ENCODE data around the gene TMEM140. TPM values are rescaled to one million over a fixed set of nuclear protein-coding genes. Genes with fewer than 3 reads are reported as not detected.
"Not testable (repeated sequence)": the region's sequence is repeated elsewhere in the genome, so short reads cannot be mapped to it uniquely, and the experiment has no call there.

TMEM140 gene
- polyA plus RNA-seq, 3 donors = 23.8 to 27.2 (median 26.4) TPM

DNA sequence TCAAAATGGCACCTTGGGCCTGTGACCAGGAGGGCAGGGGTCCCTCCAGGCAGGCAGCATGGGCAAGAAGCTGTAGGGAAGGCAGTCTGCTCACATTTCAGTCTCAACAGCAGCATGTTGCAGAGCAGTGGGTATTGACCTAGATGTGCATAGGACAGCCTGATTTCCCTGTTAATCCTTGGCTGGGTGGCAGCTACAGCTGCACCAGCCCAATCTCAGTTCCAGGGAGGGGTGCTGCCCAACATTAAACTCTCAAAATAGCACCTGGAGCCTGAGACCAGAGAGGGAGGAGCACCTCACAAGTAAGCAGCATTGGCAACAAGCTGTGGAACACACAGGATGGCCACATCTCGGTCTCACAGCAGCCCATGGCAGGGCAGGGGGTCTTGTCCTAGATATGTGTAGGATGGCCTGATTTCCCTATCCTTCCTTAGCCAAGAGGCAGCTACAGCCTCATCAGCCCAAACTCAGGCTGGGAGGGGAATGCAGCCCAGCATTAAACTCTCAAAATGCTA is 10.3 kb downstream of the TMEM140 start:
- no peak for DNase-seq (ENCODE audit: low read depth in 3 of 3, low spot score in 2 of 3)

DNA sequence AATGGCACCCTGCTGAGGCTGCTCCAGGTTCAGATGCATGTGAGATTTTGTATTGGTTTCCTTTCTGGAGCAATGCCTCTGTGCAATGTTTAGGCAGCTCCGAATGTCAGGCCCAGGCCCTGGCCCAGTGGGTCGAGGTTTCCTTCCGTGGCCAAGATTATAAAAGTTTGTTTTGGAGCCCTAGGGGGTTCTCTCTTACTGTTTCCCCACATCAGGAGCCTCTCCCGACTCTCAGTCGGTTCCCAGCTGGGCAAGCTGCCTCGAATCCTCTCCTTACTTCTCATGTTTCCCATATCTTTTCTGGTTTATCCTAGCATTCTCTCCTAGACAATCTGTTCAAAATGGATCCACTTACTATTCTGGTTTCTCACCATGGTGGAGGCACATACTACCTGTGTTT is 11.0 kb downstream of the TMEM140 start:
- no peak for DNase-seq (ENCODE audit: low read depth in 3 of 3, low spot score in 2 of 3)

DNA sequence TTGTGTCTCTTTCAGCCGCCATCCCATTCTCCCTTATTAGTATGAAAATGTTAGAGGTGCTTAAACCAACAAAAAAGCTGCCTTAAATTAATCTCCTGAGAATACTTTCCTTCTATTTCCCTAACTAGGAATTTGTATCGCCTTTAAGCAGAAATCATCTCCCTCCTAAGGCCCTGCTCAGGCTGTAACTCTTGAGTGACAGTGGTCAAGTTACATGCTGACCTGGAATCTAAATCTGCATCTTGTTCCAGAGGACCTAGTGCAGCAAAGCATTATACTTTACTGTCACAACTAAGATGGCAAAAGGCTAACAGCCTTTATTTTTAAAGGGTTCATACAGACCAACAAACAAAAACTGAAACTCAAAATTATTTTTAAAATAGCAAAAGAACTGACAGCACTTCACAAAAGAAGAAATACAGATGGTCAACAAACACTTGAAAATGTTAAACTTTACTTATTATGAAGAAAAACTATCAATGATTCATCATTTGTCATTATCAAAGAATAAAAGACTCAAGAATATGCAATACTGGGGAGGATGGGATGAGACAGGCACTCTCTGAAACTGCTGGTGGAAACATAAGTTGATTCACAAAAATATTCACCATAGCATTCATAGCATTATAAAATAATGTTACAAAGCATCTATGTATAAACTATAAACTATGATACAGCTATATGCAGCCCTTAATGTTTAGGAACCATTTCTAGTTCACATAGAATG is 11.7 kb downstream of the TMEM140 start:
- no peak for DNase-seq (ENCODE audit: low read depth in 3 of 3, low spot score in 2 of 3)

DNA sequence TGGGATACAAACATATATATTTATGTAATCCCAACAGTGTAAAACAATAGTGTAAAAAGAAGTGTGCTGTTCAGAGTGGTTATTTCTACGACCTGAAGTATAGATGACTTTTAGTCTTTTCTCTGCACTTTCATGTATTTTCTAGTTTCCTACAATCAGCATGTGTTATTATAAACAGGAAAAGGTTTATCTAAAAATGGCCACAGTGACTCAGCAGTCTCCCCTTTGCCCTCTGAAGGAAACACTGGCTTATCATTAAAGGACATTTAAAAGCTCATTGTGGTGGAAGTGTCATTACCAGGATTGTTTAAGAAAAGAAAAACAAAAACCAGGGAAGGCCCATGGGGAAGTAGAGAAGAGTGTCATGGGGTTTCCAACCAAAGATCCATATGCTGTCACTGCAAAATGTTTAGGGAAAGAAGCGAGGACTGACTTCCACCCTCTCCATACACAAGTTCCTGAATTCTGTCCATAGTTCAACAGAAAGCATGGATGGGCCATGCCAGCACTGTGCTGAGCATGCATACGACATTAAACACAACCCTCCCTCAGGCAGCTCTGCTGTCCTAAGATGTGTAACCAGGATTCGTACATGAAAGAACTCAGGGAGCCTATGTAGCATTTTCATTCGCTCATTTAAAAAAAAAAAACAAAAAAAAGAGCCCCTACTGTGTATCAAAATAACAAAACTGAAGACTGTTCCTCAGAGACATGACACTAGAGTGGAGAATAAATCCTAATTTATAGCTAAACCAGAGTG is 12.4 kb downstream of the TMEM140 start:
- no peak for DNase-seq (ENCODE audit: low read depth in 3 of 3, low spot score in 2 of 3)

DNA sequence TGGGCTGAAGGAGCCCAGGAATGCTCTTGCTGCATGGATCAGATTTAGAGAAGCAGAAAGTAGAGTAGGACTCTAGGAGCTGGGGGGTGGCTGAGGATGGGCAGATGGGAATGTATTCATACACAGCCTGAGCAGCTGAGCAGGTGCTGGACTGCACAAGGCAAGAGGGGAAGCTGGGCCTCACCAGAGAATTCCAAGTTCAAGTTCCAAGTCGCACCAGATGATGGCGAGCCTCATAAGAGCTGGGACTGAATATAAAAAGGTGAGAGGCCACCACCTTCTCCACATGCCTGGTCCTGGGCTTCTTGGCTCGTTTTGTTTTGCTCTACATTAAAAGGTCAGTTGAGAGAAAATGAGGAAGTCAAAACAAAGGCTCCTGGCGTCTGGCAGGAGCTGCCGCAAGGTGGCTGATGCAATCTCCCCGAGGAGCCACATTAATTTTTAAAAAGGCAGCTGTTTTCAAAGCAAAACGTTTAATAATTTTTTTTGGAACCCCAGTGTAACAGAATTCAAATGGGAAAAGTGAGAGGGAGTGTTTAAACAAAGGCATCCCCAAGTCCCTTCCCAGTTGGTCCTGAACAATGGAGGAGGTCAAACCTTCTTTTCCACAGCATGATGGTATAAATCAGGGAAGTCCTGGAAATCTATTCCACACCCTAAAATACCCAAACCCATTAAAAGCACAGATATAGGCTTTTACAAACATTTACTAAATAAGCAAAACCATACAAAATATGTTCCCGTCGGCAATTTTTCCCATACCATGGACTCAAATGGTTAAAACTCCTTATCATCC is 13.2 kb downstream of the TMEM140 start:
- DNase-seq (ENCODE audit: low read depth in 3 of 3, low spot score in 2 of 3) = no peak

DNA sequence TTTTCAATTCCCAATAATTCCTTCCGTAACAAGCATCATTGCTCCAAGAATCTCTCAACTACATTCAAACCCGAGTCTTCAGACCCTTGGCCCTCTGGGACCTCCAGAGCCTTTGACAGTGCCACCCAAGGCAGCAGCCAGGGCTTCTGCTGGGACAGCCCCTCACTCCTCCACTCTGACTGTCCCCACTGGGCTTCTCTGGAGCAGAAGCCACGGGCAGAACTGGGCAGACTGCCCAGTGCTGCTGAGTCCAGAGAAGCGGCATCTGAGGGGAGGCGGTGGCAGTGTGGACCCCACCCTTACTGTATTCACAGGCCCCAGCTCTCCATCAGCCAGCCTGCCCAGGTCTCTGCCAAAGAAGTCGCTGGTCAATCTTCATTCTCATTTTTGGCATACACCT is 13.8 kb downstream of the TMEM140 start:
- no peak for DNase-seq (ENCODE audit: low read depth in 3 of 3, low spot score in 2 of 3)

DNA sequence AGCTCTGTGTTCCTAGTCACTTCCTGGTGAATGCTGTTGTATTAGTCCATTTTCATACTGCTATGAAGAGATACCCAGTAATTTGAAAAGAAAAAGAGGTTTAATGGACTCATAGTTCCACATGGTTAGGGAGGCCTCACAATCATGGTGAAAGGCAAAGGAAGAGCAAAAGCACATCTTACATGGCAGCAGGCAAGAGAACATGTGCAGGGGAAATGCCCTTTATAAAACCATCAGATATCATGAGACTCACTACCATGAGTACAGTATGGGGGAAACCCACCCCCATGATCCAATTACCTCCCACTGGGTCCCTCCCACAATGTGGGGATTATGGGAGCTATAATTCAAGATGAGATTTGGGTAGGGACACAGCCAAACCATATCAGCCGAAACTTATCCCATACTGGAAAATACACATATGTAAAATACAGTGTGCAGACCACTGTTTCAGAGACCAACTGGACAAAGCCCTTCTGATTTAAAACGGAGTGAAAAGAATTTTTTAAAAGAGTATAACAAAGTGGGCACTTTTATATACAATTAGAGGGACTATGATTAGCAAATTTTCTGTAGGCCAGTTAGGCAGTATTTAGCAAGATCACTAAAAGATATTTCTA is 14.6 kb downstream of the TMEM140 start:
- DNase-seq (ENCODE audit: low read depth in 3 of 3, low spot score in 2 of 3) = no peak

DNA sequence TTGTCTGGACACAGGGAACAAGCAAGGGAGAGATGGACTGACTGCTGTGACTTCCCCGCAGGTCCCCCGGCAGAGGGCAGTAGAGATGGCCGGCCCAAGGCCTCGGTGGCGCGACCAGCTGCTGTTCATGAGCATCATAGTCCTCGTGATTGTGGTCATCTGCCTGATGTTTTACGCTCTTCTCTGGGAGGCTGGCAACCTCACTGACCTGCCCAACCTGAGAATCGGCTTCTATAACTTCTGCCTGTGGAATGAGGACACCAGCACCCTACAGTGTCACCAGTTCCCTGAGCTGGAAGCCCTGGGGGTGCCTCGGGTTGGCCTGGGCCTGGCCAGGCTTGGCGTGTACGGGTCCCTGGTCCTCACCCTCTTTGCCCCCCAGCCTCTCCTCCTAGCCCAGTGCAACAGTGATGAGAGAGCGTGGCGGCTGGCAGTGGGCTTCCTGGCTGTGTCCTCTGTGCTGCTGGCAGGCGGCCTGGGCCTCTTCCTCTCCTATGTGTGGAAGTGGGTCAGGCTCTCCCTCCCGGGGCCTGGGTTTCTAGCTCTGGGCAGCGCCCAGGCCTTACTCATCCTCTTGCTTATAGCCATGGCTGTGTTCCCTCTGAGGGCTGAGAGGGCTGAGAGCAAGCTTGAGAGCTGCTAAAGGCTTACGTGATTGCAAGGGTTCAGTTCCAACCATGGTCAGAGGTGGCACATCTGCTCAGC is 16.6 kb downstream of the TMEM140 start:
- no peak for DNase-seq (ENCODE audit: low read depth in 3 of 3, low spot score in 2 of 3)

DNA sequence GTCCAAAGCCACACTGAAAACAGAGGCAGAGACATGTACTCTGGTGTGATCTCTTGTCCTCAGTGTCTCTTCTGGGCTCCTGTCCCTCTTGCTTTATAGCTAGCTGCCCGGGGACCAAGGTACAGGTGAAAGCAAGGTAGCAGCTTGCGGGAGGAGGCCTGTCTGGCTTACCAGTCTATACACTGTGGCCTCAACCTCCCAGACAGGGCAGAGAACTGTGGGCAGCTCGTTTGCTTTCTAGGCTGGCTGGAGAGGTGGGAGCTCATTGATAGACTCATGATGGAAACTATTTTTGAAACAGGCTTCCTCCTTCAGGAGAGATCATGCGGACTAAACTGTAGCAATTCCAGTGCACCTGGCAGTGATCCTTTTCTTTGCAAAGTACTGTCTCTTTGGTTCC is 18.0 kb downstream of the TMEM140 start:
- no peak for DNase-seq (ENCODE audit: low read depth in 3 of 3, low spot score in 2 of 3)

DNA sequence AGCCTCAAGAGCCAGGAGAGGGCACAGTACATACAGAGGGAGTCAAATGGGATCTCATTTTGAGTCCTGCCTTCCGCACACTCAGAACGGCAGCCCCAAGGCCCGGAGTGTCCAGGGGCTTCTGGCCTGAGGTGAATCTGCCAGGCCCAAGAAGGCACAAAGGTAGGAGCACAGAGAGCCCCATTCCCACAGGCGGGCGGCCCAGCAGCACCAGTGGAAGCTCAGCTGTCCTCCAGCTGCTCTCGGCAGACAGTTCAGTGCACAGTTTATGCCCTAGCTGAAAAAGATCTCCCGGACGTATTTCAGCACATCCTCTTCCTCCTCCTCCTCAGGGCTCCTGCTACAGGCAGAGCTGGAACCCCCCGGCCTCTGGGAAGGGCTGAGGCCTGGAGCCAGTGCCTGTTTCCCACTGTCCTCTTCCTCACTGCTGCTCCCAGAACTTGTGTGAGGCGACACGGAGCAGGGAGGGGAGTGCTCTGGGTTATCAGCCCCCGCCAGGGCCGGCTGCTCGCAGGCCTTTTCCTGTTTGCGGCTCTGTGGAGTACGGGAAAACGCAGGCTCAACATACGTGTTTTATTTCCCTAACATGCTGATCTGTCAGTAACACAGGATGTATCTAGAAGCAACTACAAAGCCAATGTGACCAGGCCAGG is 18.6 kb downstream of the TMEM140 start:
- no peak for DNase-seq (ENCODE audit: low read depth in 3 of 3, low spot score in 2 of 3)

DNA sequence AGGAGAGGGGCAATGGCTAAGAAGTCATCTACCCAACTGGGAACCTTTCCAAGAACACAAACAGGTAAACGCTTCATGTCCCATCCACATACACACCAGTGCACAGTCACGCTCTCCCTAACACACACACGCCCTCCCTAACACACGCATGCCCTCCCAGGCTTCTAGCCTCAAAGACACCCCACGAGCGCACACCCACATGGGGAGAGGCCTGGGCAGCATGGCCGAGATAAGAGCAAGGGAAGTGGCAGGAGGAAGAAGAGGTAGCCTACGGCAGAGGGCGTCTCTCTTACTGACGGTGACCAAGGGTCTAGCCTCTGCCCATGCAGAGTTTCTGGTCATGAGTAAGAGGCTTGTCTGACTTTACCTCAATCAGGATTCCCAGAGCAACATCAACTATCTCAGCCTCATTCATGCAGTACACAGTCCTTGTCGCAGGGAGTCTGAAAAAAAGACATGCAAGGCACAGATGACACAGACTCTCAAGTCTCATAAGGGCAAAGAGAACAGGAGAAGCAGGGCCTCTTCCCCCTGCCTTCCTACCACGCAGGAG is 19.6 kb downstream of the TMEM140 start:
- DNase-seq (ENCODE audit: low read depth in 3 of 3, low spot score in 2 of 3) = no peak

DNA sequence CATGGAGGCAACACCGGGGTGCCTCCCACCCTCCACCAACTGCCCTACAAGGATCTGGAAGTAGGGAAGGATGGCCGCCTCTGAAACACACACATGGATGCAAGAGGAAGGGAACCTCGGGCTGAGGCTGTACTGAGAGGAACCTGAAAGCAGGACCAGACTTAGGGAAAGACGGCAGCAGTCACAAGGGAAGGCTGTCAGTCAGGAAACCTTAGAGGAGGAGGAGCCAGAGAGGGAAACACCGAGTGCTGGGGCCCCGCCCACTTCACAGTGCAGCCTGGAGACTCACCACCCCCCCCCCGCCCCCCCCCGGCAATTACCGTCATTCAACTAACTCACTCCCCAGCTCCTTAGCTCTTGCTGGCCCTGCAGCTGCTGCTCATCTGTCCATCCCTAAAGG is 20.1 kb downstream of the TMEM140 start:
- DNase-seq (ENCODE audit: low read depth in 3 of 3, low spot score in 2 of 3) = no peak

DNA sequence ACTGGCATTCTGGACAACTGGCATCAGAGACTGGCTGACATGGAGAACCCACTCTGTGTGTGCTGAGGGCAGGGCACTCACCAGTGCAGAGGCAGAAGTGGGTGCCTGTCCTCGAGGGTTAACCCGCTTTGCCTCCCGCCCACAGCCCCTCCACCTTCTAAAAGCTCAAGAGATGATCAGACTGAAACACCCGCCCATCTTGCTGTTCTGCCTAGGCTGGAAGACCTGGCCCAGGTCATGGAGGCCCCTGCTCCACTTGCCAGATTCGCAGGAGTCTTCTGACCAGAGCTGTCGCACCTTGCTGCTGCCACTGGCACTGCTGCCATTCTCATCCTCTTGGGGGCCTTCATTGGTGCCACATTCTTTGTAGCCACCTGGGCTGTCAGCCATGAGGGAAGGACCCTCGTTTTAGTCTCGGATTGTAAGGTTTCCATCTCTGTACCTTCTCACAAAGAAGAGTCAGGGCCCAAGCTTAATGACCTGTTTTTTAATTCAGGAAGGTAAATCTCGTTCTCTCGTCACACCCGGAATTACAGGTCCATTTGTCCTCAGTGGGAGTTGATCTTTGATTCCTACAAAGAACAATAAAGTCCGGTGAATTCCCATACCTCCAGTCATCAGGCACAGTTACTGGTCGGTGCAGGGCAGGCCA is 20.7 kb downstream of the TMEM140 start:
- DNase-seq (ENCODE audit: low read depth in 3 of 3, low spot score in 2 of 3) = no peak

DNA sequence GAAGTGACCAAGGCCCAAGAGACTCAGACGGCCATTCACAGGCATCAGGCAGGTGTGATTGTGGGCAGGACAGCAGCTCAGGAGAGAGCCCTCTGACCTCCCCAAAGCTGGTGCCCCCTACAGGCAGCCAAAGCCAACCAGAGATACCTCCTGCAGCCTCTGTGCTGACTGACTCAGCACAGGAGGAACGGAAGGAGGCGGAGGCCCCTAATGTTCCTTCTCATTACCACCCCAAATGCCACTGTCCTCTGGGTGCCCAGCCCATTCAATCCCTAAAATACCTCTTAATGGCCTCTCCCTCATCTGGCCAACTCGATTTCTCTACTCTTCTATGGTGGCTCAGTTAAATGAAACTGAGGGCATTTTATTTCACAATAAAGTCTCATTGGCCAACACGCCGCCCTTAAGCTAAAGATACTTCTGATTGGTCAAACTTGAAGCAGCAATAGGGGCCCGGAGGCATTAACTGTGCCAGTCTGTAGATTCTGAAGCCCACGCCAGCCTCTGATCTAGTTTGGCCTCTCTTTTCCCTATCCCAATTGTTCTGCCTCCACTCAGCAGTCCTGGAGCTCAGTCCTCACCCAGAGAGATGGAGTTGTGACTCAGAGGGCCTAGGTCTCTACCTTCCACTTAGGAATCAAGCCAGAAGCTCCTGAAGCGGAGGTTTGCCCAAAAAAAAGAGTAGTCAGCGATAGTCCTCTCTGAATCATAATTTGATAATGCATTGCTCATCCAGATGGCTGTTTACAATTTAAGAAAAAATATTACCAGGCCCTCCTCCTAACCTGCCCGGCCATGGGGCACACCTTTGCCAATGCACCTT is 21.5 kb downstream of the TMEM140 start:
- no peak for DNase-seq (ENCODE audit: low read depth in 3 of 3, low spot score in 2 of 3)

DNA sequence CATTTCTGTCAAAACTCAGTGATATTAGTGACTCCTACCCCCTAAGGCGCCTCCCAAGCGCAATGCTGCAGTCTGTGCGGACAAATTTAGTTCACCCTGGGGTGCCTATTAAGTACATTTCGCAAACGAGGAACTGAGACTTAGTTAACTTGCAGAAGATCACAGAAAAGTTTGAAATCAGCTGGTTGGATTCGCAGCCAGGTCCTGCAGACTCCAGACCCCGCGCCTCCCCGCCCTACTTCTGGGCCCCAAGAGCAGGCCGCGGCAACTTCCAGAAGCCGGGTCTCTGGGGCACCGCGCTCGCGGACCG is 22.0 kb downstream of the TMEM140 start:
- no peak for DNase-seq (ENCODE audit: low read depth in 3 of 3, low spot score in 2 of 3)

DNA sequence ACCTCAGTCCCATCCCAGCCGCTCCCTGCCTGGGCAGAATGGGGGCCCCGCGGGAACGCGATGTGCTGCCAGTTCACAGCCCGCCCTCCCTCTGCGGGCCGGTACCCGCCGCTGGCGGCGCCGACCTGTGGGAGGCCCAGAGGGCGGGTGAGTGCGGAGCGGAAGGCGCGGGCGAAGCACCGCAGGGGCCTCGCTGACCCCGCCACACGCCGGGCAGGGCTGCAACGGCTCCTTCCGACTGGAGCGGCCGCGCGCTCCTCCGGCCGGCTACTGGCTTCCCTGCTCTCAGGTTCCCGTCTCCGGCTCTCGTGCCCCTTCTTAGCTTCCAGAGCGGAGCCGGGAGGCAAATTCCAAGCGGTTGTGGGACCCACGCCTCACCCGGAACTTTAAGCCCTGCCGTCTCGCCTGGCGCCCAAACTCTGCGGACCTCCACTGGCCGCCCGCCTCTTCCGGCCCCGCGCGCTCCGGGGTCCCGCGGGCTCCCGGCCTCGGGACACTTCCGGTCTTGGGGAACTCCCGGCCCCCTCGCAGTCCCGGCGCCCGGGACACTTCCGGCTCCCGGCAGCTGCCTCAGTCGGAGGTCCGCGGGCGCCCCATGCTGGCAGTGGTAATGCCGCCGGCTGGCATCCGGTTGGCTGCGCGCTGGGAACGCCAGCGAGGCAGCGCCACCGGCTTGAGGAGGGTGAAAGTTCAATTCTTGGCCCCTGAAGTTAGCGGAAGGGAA is 22.6 kb downstream of the TMEM140 start, which contains the start of gene CYREN:
Gene CYREN, minus strand, starts transcription at position 434 of the 724 bp plus-strand sequence. CDS start 1,785 bp downstream, outside the sequence.
- DNase-seq (ENCODE audit: low read depth in 3 of 3, low spot score in 2 of 3) = peak in 2 of 3 donors; percentile 85 to 86

DNA sequence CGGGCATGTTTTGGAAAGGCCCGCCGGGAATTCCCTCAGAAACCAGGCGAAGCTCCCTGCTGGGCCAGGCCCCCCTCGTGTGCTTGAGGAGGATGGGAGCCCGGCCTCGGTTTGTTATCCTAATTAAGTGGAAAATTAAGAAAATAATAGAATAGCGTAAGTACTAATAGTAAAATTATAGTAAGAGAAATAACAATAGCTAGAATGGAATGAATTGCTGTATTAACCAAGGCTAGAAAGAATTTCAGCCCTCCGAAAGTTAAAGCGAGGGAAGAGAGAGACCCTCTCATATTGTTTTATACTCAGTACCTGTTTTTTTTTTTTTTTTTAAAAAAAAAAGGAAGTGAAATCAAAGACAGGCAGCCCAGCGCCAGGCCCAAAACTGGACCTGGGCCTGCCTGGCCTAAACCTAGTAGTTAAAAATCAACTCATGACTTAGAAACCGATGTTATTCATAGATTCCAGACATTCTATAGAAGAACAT is 23.2 kb downstream of the TMEM140 start:
- DNase-seq (ENCODE audit: low read depth in 3 of 3, low spot score in 2 of 3) = not testable (repeated sequence)

All from right renal cortex interstitium (tissue), 3 donors.